ENCODE measurements around the gene CDK6.

DNA sequence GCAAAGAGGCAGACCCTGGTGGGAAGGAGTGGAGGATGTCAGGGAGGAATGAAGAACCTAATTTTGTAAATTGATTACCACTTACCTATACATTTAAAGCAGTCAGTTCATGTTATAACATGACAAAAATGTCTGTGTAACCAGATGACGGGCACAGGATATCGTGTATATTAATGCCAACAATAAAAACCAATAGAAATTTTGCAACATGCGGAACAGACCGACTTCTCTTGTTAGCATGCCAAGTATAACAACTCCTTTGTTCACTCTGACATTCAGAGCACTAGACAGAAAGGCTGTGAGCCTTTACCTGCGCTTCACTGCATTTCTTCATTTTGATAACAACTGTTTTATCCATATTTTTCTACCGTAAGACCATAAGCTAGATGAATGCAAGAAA lies 29.9 kb downstream of the CDK6 start:
- TF ChIP-seq, protein P1, sequence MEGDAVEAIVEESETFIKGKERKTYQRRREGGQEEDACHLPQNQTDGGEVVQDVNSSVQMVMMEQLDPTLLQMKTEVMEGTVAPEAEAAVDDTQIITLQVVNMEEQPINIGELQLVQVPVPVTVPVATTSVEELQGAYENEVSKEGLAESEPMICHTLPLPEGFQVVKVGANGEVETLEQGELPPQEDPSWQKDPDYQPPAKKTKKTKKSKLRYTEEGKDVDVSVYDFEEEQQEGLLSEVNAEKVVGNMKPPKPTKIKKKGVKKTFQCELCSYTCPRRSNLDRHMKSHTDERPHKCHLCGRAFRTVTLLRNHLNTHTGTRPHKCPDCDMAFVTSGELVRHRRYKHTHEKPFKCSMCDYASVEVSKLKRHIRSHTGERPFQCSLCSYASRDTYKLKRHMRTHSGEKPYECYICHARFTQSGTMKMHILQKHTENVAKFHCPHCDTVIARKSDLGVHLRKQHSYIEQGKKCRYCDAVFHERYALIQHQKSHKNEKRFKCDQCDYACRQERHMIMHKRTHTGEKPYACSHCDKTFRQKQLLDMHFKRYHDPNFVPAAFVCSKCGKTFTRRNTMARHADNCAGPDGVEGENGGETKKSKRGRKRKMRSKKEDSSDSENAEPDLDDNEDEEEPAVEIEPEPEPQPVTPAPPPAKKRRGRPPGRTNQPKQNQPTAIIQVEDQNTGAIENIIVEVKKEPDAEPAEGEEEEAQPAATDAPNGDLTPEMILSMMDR (IDR thresholded peaks at IDR 0.05) = no peak
- TF ChIP-seq POLR2A (IDR thresholded peaks at IDR 0.05) = no peak

All from lower leg skin (tissue), 3 donors.